Measurements from ENCODE around the gene ITPR1. TPM values are rescaled to one million over a fixed set of nuclear protein-coding genes. Genes with fewer than 3 reads are reported as not detected.

ITPR1 gene
- total and polyA plus RNA-seq, 2 experiments from 2014 or later, result 17.6 to 28.8 TPM

- Histone ChIP-seq H3K27ac (no peak overlapping the region), H3K9me3 (ENCODE audit: low read depth) (no peaks in the 10 kb centered on the region), H3K27me3 (no peaks in the 10 kb centered on the region), H3K36me3 (peaks cover 11% of the 10 kb centered on the region), H3K4me1 (ENCODE audit: low read depth) (no peaks in the 10 kb centered on the region), H3K4me3 (no peak overlapping the region)
- TF ChIP-seq, protein P1, sequence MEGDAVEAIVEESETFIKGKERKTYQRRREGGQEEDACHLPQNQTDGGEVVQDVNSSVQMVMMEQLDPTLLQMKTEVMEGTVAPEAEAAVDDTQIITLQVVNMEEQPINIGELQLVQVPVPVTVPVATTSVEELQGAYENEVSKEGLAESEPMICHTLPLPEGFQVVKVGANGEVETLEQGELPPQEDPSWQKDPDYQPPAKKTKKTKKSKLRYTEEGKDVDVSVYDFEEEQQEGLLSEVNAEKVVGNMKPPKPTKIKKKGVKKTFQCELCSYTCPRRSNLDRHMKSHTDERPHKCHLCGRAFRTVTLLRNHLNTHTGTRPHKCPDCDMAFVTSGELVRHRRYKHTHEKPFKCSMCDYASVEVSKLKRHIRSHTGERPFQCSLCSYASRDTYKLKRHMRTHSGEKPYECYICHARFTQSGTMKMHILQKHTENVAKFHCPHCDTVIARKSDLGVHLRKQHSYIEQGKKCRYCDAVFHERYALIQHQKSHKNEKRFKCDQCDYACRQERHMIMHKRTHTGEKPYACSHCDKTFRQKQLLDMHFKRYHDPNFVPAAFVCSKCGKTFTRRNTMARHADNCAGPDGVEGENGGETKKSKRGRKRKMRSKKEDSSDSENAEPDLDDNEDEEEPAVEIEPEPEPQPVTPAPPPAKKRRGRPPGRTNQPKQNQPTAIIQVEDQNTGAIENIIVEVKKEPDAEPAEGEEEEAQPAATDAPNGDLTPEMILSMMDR (IDR thresholded peaks at IDR 0.05; ENCODE audit: low read depth, low read length), result no peak
- no peak for DNase-seq (ENCODE audit: low read depth in 1 of 2, low spot score in 1 of 2)
These were observed 200.5 kb downstream of the ITPR1 start for GRCh38 chr3:4693620-4694019.

DNA sequence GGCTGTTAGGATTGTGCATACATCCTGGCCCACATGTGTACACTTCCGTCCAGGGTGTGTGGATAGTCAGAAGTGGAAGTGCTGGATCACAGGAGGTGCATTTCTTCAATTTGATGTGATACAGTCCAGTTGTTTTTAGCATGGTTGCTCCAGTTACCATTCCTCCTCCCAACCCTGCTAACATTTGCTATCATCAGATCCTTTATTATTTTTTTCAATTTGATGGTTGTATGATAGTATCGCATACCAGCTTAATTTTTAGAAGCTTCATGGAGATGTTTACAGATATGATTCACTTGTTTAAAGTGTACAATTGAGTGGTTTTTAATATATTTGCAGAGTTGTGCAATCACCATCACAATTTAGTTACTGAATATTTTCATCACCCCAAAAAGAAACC is 202.7 kb downstream of the ITPR1 start:
- TF ChIP-seq, protein P1 (IDR thresholded peaks at IDR 0.05; ENCODE audit: low read depth, low read length), result no peak
- Histone ChIP-seq H3K27ac (no peak overlapping the region), H3K9me3 (ENCODE audit: low read depth) (no peaks in the 10 kb centered on the region), H3K4me3 (no peak overlapping the region), H3K36me3 (peaks cover 11% of the 10 kb centered on the region), H3K4me1 (ENCODE audit: low read depth) (no peaks in the 10 kb centered on the region), H3K27me3 (no peaks in the 10 kb centered on the region)
- DNase-seq (ENCODE audit: low read depth in 1 of 2, low spot score in 1 of 2), result no peak

DNA sequence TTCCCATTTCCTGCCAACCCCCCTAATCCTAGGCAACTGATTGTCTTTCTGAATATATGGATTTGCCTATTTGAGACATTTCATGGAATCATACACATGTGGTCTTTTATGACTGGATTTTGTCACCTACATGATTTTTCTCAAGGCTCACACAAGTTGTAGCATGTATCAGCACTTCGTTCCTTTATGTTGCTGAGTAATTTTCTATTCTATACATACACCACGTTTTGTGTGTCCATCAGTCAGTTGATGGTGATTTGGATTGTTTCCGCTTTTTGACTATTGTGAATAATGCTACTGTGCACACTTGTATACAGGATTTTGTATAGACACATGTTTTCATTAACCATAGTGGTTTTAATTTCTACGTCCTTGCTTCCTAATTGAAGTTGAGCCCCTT is 203.1 kb downstream of the ITPR1 start:
- no peak overlapping the region for H3K4me3 ChIP-seq
- no peak for DNase-seq (ENCODE audit: low read depth in 1 of 2, low spot score in 1 of 2)

GRCh38 chr3:4698125-4698821 is 205.1 kb downstream of the ITPR1 start:
- Histone ChIP-seq H3K4me1 (ENCODE audit: low read depth) (no peaks in the 10 kb centered on the region), H3K27me3 (no peaks in the 10 kb centered on the region), H3K36me3 (peaks cover 14% of the 10 kb centered on the region), H3K9me3 (ENCODE audit: low read depth) (no peaks in the 10 kb centered on the region), H3K27ac (no peak overlapping the region), H3K4me3 (no peak overlapping the region)
- TF ChIP-seq, protein P1 (IDR thresholded peaks at IDR 0.05; ENCODE audit: low read depth, low read length), result no peak
- no peak for DNase-seq (ENCODE audit: low read depth in 1 of 2, low spot score in 1 of 2)

More for the DNA sequence above, 203.1 kb downstream of the ITPR1 start:
- Histone ChIP-seq H3K9me3 (ENCODE audit: low read depth) (no peaks in the 10 kb centered on the region), H3K27me3 (no peaks in the 10 kb centered on the region), H3K36me3 (peaks cover 11% of the 10 kb centered on the region), H3K27ac (no peak overlapping the region), H3K4me1 (ENCODE audit: low read depth) (no peaks in the 10 kb centered on the region)
- TF ChIP-seq, protein P1 (IDR thresholded peaks at IDR 0.05; ENCODE audit: low read depth, low read length), result no peak

- H3K4me3 ChIP-seq, result no peak overlapping the region
- H3K27me3 ChIP-seq, result no peaks in the 10 kb centered on the region
- no peaks in the 10 kb centered on the region for H3K9me3 ChIP-seq (ENCODE audit: low read depth)
- H3K4me1 ChIP-seq (ENCODE audit: low read depth), result no peaks in the 10 kb centered on the region
- TF ChIP-seq, protein P1 (IDR thresholded peaks at IDR 0.05; ENCODE audit: low read depth, low read length), result no peak
- DNase-seq (ENCODE audit: low read depth in 1 of 2, low spot score in 1 of 2), result peak in 1 of 2 donors; percentile 69
- H3K36me3 ChIP-seq, result peaks cover 14% of the 10 kb centered on the region
- H3K27ac ChIP-seq, result no peak overlapping the region
These were observed 209.9 kb downstream of the ITPR1 start for GRCh38 chr3:4703054-4703480.
